DND-41 (cell line): ENCODE data around the gene MALRD1.

Source experiments
- ATAC-seq: fragments of 200-7000 bp; cut with Tn5 transposase; 3 replicates; pipeline ENCODE4 v1.9.1; 2021; ENCODE audit warnings: low read depth; ENCODE audit not compliant: insufficient read depth
- DNase-seq: peaks from one replicate; pipeline ENCODE4 v3.0.0-alpha.2; 2020
- H2AFZ ChIP-seq: 2 replicates; pipeline ENCODE4 v1.6.0; 2012; ENCODE audit warnings: low read depth, low read length
- H3K27ac ChIP-seq: 2 replicates; pipeline ENCODE4 v1.5.1; 2012; ENCODE audit warnings: low read length, inconsistent platforms
- H3K27me3 ChIP-seq: fragments of 200-600 bp; sonication (generic); 2 replicates; pipeline ENCODE4 v1.6.0; 2012; ENCODE audit warnings: low read length, mild to moderate bottlenecking, inconsistent platforms; ENCODE audit not compliant: insufficient read depth, poor library complexity
- H3K36me3 ChIP-seq: 2 replicates; pipeline ENCODE4 v1.5.1; 2012; ENCODE audit warnings: low read length, inconsistent platforms; ENCODE audit not compliant: insufficient read depth
- H3K4me1 ChIP-seq: 2 replicates; pipeline ENCODE4 v1.5.1; 2012; ENCODE audit warnings: mild to moderate bottlenecking, low read length; ENCODE audit not compliant: insufficient read depth
- H3K4me2 ChIP-seq: 2 replicates; pipeline ENCODE4 v1.6.0; 2012; ENCODE audit warnings: mild to moderate bottlenecking, moderate library complexity, low read length, inconsistent platforms; ENCODE audit not compliant: insufficient read depth
- H3K4me3 ChIP-seq, 2 experiments: fragments of 200-600 bp in 1 of 2; shearing (Covaris generic) in 1 of 2; 2 replicates each; pipeline ENCODE4 v1.5.1; 2012 to 2016; ENCODE audit warnings: inconsistent platforms in 2 of 2, low read length in 2 of 2, mild to moderate bottlenecking in 2 of 2, low read depth in 1 of 2, moderate library complexity in 1 of 2
- H3K79me2 ChIP-seq: 2 replicates; pipeline ENCODE4 v1.6.0; 2012; ENCODE audit warnings: low read length, inconsistent platforms; ENCODE audit not compliant: insufficient read depth
- H3K9ac ChIP-seq: 2 replicates; pipeline ENCODE4 v1.6.0; 2012; ENCODE audit warnings: low read depth, mild to moderate bottlenecking, inconsistent platforms, low read length, moderate library complexity
- H3K9me3 ChIP-seq: 2 replicates; pipeline ENCODE4 v1.5.1; 2012; ENCODE audit warnings: low read length, moderate library complexity, mild to moderate bottlenecking, inconsistent platforms; ENCODE audit not compliant: insufficient read depth, severe bottlenecking
- H4K20me1 ChIP-seq: 2 replicates; pipeline ENCODE4 v1.6.0; 2012; ENCODE audit warnings: low read length; ENCODE audit not compliant: insufficient read depth
- EZH2 ChIP-seq: IDR thresholded peaks from 3 replicates; pipeline ENCODE4 v1.6.1; 2012; ENCODE audit warnings: borderline replicate concordance, low read depth, mild to moderate bottlenecking, moderate library complexity, low read length, inconsistent platforms; ENCODE audit not compliant: severe bottlenecking
- TF ChIP-seq, protein P1 (sequence below): IDR thresholded peaks from 2 replicates; pipeline ENCODE4 v1.5.1; 2012; ENCODE audit warnings: borderline replicate concordance, low read length, moderate library complexity, mild to moderate bottlenecking; ENCODE audit not compliant: poor library complexity, severe bottlenecking; ENCODE audit errors: extremely low read depth

The MALRD1 gene

DNA sequence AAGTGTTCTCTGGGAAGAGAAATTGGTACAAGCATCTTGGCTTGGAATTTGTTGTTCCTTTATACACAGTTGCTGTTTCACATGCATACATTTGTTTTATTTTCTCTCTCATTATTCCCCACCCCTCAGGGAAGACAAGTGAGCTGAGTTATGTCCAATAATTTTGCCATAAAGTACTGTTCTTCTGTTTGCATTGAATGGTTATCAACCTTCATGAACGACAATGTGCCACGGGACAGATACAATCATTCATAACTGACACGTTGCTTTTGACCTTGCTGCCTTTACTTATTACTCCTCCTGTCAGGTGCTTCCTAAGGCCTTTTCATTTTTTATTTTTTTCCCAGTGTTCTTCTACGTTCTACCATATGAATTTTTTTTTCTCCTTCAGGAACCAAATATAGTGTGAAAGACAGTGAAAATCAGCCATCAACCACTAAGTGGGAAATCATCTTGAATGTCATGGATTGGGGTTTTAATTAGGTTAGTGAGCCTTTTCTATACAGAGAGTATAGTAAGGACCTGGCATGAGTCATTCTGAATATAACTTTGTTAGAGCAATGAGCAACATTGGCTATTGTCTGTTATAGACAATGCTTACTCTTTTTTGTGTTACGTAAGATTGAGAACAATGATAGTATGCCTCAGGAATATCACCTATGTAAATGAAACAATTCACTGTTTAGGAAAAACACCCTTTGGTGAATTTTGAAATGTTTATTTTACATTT lies 383.2 kb downstream of the MALRD1 start:
- Histone ChIP-seq H3K9me3 (no peaks in the 10 kb centered on the region), H3K4me3 (no peak overlapping the region), H3K27ac (no peak overlapping the region), H3K36me3 (no peaks in the 10 kb centered on the region), H3K79me2 (no peaks in the 10 kb centered on the region), H3K4me2 (no peak overlapping the region), H3K4me1 (no peaks in the 10 kb centered on the region), H3K9ac (no peak overlapping the region), H2AFZ (no peak overlapping the region), H4K20me1 (no peaks in the 10 kb centered on the region), H3K27me3 (no peaks in the 10 kb centered on the region)
- TF ChIP-seq EZH2: no peak
- TF ChIP-seq, protein P1, sequence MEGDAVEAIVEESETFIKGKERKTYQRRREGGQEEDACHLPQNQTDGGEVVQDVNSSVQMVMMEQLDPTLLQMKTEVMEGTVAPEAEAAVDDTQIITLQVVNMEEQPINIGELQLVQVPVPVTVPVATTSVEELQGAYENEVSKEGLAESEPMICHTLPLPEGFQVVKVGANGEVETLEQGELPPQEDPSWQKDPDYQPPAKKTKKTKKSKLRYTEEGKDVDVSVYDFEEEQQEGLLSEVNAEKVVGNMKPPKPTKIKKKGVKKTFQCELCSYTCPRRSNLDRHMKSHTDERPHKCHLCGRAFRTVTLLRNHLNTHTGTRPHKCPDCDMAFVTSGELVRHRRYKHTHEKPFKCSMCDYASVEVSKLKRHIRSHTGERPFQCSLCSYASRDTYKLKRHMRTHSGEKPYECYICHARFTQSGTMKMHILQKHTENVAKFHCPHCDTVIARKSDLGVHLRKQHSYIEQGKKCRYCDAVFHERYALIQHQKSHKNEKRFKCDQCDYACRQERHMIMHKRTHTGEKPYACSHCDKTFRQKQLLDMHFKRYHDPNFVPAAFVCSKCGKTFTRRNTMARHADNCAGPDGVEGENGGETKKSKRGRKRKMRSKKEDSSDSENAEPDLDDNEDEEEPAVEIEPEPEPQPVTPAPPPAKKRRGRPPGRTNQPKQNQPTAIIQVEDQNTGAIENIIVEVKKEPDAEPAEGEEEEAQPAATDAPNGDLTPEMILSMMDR: no peak
- DNase-seq (no peak), ATAC-seq (no peak)

DNA sequence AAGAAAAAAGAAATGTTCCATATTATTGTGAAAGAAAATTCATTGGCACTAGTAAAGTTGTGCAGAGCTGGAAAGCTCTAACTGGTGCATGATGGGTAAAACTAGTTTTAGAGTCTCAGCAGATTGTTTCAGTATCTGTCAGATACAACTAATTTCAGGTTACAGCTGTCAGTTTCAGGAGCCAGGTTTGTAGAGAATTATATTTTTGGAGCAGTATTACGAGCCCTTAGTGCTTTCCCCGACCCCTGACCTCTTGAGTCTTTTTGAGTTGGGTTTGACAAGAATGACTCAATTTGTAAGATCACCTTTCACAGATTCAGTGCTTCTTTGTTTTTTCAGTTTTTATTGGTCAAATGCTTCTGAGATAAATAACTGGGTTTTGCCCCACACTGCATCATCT lies 401.3 kb downstream of the MALRD1 start:
- ATAC-seq (no peak), DNase-seq (no peak)
- no peak overlapping the region for H3K4me2 ChIP-seq
- H3K36me3 ChIP-seq: no peaks in the 10 kb centered on the region
- no peaks in the 10 kb centered on the region for H3K79me2 ChIP-seq
- H3K9me3 ChIP-seq: no peaks in the 10 kb centered on the region
- TF ChIP-seq EZH2: no peak
- TF ChIP-seq, protein P1: no peak
- no peak overlapping the region for H3K27ac ChIP-seq
- H4K20me1 ChIP-seq: no peaks in the 10 kb centered on the region
- no peaks in the 10 kb centered on the region for H3K27me3 ChIP-seq
- no peak overlapping the region for H3K9ac ChIP-seq
- H3K4me3 ChIP-seq: no peak overlapping the region
- no peak overlapping the region for H2AFZ ChIP-seq
- H3K4me1 ChIP-seq: no peaks in the 10 kb centered on the region

- H3K4me3 ChIP-seq: no peak overlapping the region
- ATAC-seq (no peak), DNase-seq (no peak)
- H2AFZ ChIP-seq: no peak overlapping the region
- no peaks in the 10 kb centered on the region for H3K9me3 ChIP-seq
- no peak overlapping the region for H3K27ac ChIP-seq
- no peaks in the 10 kb centered on the region for H4K20me1 ChIP-seq
- H3K4me2 ChIP-seq: no peak overlapping the region
- H3K36me3 ChIP-seq: no peaks in the 10 kb centered on the region
- TF ChIP-seq EZH2: no peak
- TF ChIP-seq, protein P1: no peak
- no peaks in the 10 kb centered on the region for H3K79me2 ChIP-seq
- H3K27me3 ChIP-seq: no peaks in the 10 kb centered on the region
- H3K9ac ChIP-seq: no peak overlapping the region
- H3K4me1 ChIP-seq: no peaks in the 10 kb centered on the region
These were observed 402.8 kb downstream of the MALRD1 start for GRCh38 chr10:19451356-19451755.
